Pons (tissue), 1 donor: Measurements from ENCODE around the gene PARD3B.

ENCODE experiments used
- DNase-seq: peaks from one replicate; pipeline ENCODE4 v3.0.0-alpha.2; 2016; ENCODE audit warnings: low spot score

The PARD3B gene, protein sequence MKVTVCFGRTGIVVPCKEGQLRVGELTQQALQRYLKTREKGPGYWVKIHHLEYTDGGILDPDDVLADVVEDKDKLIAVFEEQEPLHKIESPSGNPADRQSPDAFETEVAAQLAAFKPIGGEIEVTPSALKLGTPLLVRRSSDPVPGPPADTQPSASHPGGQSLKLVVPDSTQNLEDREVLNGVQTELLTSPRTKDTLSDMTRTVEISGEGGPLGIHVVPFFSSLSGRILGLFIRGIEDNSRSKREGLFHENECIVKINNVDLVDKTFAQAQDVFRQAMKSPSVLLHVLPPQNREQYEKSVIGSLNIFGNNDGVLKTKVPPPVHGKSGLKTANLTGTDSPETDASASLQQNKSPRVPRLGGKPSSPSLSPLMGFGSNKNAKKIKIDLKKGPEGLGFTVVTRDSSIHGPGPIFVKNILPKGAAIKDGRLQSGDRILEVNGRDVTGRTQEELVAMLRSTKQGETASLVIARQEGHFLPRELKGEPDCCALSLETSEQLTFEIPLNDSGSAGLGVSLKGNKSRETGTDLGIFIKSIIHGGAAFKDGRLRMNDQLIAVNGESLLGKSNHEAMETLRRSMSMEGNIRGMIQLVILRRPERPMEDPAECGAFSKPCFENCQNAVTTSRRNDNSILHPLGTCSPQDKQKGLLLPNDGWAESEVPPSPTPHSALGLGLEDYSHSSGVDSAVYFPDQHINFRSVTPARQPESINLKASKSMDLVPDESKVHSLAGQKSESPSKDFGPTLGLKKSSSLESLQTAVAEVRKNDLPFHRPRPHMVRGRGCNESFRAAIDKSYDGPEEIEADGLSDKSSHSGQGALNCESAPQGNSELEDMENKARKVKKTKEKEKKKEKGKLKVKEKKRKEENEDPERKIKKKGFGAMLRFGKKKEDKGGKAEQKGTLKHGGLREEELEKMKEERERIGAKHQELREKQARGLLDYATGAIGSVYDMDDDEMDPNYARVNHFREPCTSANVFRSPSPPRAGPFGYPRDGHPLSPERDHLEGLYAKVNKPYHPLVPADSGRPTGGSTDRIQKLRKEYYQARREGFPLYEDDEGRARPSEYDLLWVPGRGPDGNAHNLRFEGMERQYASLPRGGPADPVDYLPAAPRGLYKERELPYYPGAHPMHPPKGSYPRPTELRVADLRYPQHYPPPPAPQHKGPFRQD (N-terminal part only)

DNA sequence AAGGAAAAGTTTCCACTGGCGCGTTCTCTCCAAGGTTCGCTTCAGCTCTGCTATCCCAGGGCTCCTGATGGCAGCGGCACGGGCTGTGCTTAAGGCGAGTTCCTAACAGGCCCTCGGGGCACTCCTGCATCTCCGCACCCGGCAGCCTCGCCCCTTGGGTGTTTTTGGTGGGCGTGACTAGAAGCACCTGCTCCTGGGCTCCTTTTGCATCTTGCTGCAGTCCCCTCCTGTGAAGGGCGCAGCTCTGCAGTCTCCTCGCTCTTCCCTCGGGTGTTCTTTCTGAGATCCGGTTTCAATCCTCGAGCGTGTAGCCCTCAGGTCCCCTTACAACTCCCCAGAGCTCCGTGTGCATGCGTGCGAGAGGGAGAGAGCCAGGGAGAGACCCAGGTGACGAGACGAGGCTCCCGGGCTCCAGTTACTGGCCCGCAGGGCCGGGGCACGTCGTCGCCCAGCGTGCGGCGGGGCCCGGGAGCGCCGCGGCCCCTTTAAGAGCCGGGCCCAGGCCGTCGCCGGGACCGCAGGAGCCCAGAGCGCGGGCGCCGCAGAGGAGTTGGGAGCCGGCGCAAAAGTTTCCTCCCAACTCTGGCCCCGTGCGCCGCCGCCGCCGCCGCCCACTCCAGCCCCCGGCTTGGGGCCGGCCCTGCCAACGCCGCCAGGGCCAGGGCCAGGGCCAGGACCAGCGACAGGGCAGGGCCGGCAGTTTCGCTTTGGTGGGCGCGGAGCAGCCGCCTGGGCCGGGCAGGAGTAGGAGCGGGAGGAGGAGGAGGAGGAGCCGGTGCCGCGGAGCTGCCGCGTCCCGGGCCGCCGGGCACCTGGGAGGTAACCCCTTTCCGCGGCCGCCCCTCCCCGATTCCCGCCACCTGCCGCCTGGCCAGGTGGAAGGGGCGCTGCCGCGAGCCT, at the start of gene PARD3B:
PARD3B (plus strand) TSS at position 515 of the 900 bp plus-strand sequence. CDS start 525 bp downstream, outside the sequence.
- DNase-seq, result peak; percentile 15

DNA sequence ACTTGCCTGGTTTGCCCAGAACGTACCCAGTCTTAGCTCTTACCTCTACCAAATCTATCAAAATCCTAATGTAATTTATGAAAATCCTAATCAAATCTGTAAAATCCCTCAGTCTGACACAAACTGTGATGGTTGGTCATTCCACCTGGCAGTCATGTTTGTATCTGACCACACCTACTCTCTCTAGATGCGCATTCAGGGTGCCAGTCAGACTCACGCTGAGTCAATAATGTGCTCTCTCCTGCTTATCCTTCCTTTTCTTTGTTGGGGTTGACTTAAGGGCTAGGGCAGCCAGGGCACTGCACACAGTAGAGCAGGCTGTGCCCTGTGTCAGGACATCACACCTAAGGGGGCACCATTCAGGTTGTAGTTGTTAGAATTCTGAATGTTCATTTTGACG, 48.5 kb upstream of the PARD3B start:
- no peak for DNase-seq

DNA sequence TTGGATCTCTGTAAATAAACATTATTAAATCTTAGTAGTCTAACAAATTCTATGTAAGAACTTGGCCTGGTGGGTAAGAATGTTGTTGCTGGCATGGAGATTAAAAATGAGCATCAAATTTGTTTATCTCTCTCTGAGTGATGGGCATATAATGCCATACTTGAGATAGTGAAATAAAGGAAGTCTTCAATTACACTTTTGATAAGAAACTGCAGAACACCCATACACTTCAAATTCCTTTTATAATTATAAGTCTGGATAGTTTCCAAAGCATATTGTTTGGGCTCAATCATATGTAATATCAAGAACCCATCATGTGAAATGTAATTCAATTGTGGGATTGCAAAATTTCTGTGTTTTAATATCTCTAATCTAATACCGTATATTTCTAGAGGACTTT, 47.4 kb upstream of the PARD3B start:
- no peak for DNase-seq

- no peak for DNase-seq
Measured at GRCh38 chr2:204498291-204498690, 47.0 kb upstream of the PARD3B start.

GRCh38 chr2:204503869-204504268, 41.4 kb upstream of the PARD3B start:
- DNase-seq, result no peak

- no peak for DNase-seq
Measured at GRCh38 chr2:204504594-204504993, 40.7 kb upstream of the PARD3B start.

DNA sequence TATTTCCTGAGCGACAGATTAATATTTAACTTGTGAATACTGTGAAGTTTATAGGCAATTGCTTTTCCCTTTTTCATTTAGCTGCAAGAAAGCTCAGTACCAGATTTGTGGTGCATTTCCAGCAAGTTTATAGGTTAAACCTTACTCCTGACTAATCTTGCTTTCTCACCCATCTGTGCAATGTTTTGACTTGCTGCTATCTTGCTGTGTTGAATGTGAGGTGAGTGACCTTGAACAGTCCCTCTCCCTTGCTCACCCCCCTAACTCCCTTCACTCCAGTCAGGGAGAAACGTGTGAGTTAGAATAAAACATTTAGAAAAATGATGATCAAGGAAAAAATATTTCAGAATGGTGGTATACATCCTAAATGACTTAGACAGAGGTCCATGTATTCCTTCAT, 39.8 kb upstream of the PARD3B start:
- no peak for DNase-seq

- no peak for DNase-seq
Measured at GRCh38 chr2:204505946-204506345, 39.3 kb upstream of the PARD3B start.

DNA sequence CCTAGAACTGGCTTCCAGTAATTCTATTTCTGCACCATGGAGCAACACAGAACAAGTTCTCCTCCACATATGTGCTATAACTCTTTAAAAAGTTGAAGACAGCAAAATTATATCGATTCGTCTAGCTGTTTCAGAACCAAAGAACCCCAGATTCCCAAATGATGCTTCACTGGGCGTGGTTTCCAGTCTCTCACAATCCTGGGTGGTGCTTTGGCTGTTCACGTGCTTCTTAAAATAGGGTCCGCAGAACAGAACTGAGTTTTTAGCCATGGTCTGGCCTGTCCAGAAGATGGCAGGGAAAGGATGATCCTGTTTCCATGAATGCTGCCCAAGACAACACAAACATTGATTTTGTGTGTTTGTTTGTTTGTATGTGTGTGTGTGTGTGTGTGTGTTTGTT, 37.6 kb upstream of the PARD3B start:
- no peak for DNase-seq

- DNase-seq, result no peak
Measured at GRCh38 chr2:204510709-204511420, 34.4 kb upstream of the PARD3B start.

DNA sequence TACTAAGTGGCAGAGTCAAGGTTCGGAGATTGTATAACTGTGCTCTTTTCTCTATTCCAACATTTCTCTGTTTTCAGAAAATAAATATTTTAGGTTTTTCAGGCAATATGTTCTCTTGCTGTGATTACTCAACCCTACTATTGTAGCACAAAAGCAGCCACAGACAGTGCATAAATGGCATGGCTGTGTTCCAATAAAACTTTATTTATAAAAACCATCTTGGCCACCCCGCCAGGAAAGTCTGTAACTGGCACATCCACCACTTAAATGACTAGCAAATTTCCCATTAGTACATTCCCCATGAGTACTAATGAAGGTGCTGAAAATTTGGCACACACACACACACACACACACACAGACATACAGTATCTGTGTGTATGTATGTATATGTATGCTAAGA, 30.8 kb upstream of the PARD3B start:
- no peak for DNase-seq

GRCh38 chr2:204515416-204515815, 29.9 kb upstream of the PARD3B start:
- no peak for DNase-seq

DNA sequence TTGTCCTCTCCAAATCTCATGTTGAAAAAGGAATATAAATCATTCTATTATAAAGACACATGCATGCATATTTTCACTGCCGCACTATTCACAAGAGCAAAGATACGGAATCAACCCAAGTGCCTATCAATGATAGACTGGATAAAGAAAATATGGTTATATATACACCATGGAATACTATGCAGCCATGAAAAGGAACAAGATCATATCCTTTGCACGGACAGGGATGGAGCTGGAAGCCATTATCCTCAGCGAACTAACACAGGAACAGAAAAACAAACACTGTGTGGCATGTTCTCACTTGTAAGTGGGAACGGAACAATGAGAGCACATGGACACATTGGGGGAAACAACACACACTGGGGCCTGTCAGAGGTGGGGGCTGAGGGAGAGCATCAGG, 28.1 kb upstream of the PARD3B start:
- DNase-seq, result no peak

- DNase-seq, result no peak
Measured at GRCh38 chr2:204529795-204530463, 15.3 kb upstream of the PARD3B start.

DNA sequence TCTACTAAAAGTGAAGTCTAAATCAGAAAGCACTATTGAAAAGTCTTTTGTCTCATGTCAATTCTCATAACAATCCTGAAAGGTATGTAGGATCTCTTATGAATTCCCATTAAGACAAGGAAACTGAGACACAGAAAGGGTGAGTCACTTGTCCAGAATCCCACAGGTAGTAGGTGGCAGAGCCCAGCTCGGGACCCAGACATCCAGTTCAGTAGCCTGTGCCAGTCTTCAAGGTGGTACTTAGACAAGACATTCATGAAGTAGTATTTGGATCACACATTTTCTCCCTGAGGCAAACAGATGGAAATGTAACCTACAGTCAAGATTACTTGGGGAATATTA, 14.8 kb upstream of the PARD3B start:
- DNase-seq, result no peak

- DNase-seq, result no peak
Measured at GRCh38 chr2:204533629-204534370, 11.5 kb upstream of the PARD3B start.

DNA sequence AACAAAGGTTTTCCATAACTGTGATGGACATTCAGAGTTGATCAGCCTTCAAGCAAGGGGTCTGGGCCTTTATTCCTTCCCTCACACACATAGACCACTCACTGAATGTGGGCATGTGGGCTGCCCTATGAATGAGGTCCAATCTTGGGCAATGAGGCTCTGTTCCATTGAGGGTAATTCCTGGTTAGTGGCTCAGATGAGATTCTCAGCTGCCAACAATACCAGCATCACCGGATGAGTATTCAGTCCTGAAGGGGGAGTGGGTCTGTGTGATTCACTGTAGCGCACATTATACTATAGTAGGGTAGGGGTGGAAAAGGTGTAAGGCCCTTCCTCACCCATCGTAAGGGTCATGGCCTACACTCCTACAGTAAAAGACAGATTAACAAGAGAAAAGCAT, 9.9 kb upstream of the PARD3B start:
- no peak for DNase-seq

- no peak for DNase-seq
Measured at GRCh38 chr2:204535764-204536163, 9.5 kb upstream of the PARD3B start.

GRCh38 chr2:204538182-204539018, 6.9 kb upstream of the PARD3B start:
- no peak for DNase-seq
